ENCODE results near the gene HERC4.
A peak's percentile ranks its signal among the peaks of the same experiment; 100 is the strongest.
"Not testable (repeated sequence)": the region's sequence is repeated elsewhere in the genome, so short reads cannot be mapped to it uniquely, and the experiment has no call there.

The HERC4 gene

GRCh38 chr10:67884313-67884841 is 190.7 kb downstream of the HERC4 start, which contains the start of gene SIRT1:
TSS of gene SIRT1 (plus strand) at chr10:67884656. CDS start at chr10:67884722, 66 bp downstream.
- in situ Hi-C loops (cut with HindIII; ENCODE audit: low sequenced_read_pairs) = no loop called here
- DNase-seq (ENCODE audit: low read depth, low spot score) = peak; percentile 97
- peak within 1 kb of the TSS; percentile 81 for H3K4me3 ChIP-seq (ENCODE audit: low read depth, low read length)
- no peak for TF ChIP-seq CTCF (IDR thresholded peaks at IDR 0.05; ENCODE audit: low read depth, low read length)

DNA sequence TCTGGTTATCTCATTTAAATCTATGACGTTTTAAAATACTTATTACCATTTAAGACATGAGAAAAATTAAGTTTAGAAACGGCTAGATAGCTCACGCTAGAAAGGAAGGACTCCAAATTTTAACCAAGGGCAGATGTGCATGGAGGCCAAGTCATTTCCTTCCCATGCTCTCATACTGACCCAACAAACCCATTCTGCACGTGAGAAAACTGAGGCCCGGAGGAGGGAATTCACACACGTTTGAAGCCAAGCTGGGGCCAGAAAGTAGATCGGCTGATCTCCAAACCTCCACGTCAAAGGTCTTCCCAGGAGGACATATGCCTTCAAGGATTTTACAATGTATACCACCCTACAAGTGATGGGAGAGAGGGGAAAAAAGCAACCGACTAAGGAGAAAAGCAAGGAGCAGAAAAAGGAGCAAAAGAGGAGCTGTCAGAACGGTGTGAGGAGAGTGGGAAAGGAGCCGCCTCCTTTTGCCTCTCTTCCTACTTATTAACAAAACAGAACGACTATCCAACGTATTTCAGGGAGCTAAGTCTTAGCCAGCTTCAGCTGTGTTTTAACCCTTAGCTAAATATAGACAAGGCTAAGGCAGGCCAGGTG is 191.3 kb downstream of the HERC4 start:
- no peak for DNase-seq (ENCODE audit: low read depth, low spot score)
- in situ Hi-C loops (cut with HindIII; ENCODE audit: low sequenced_read_pairs) = no loop called here
- H3K4me3 ChIP-seq (ENCODE audit: low read depth, low read length) = peak overlapping the region; percentile 81
- no peak for TF ChIP-seq CTCF (IDR thresholded peaks at IDR 0.05; ENCODE audit: low read depth, low read length)

DNA sequence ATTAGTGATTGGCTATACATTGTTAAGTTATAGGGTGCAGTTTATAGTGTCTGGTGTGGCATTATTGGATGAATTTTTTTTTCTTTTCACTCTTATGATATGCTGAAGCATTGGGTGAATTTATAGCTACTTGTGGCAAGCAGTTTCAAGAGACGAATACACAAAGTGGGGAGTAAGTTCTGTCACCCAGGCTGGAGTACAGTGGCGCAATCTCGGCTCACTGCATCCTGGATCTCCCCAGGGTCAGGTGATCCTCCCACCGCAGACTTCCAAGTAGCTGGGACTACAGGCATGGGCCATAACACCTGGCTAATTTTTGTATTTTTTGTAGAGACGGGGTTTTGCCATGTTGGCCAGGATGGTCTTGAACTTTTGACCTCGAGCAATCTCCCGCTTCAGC is 196.9 kb downstream of the HERC4 start:
- no peak for DNase-seq (ENCODE audit: low read depth, low spot score)
- no peak overlapping the region for H3K4me3 ChIP-seq (ENCODE audit: low read depth, low read length)
- TF ChIP-seq CTCF (IDR thresholded peaks at IDR 0.05; ENCODE audit: low read depth, low read length) = no peak
- in situ Hi-C loops (cut with HindIII; ENCODE audit: low sequenced_read_pairs) = no loop called here

GRCh38 chr10:67877421-67877820 is 197.7 kb downstream of the HERC4 start:
- DNase-seq (ENCODE audit: low read depth, low spot score); in situ Hi-C loops (cut with HindIII; ENCODE audit: low sequenced_read_pairs): not testable (repeated sequence)

DNA sequence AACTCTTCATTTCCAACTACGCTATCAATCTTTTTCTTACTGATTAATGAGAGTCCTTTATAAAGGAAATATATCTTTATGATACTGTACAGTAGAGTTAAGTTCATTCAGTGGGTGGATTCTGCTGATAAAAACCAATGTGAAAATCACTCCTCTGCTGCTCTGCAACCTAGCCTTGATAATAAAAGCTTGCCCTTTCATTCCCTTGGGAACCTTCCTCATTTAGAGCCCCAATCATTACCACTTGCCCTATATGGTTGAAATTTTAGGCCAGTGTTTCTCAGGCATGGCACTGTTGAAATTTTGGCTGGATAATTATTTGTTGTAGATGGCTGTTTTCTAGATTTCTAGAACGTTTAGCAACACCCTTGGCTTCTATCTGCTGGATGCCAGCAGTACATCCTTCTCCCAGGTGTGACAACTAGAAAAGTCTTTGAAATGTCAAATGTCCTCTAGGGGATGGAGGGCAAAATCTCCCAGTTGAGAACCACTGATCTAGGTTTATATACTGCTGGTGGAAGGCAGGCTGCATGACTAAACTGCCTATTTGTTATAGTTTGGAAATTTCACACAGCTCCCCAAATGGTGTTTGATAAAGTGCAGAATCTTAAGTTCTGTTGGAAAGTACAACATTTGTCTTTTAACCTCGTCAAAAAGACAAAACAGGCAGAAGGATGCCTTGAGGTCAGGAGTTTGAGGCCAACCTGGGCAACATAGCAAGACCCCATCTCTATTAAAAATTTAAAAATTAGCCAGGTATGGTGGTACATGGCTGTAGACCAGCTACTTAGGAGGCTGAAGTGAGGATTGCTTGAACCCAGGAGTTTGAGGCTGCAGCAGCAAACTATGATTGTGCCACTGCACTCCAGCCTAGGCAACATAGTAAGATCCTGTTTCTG is 199.5 kb downstream of the HERC4 start:
- TF ChIP-seq CTCF (IDR thresholded peaks at IDR 0.05; ENCODE audit: low read depth, low read length) = no peak
- H3K4me3 ChIP-seq (ENCODE audit: low read depth, low read length) = no peak overlapping the region
- in situ Hi-C loops (cut with HindIII; ENCODE audit: low sequenced_read_pairs) = no loop called here
- no peak for DNase-seq (ENCODE audit: low read depth, low spot score)

More at GRCh38 chr10:67877421-67877820, 197.7 kb downstream of the HERC4 start:
- H3K4me3 ChIP-seq (ENCODE audit: low read depth, low read length) = not testable (repeated sequence)

All from astrocyte of the spinal cord (primary cell).